Loucy (cell line): ENCODE results near the gene GRM5.

Experiments used
- H2AFZ ChIP-seq: fragments of 200-600 bp; sonication (generic); 2 replicates; pipeline ENCODE4 v1.6.0; 2016; ENCODE audit warnings: antibody characterized with exemption, mild to moderate bottlenecking, low read length, moderate library complexity
- H3F3A ChIP-seq: fragments of 200-600 bp; 2 replicates; pipeline ENCODE4 v1.6.0; 2016; ENCODE audit warnings: antibody characterized with exemption, low read depth, mild to moderate bottlenecking
- H3K27me3 ChIP-seq: fragments of 200-600 bp; sonication (generic); 2 replicates; pipeline ENCODE4 v1.6.1; 2014; ENCODE audit warnings: low read length, mild to moderate bottlenecking; ENCODE audit not compliant: insufficient read depth, poor library complexity, severe bottlenecking
- H3K36me3 ChIP-seq: fragments of 200-600 bp; sonication (generic); 2 replicates; pipeline ENCODE4 v1.6.1; 2016; ENCODE audit warnings: low read length; ENCODE audit not compliant: insufficient read depth
- H3K4me1 ChIP-seq: fragments of 200-600 bp; sonication (generic); 2 replicates; pipeline ENCODE4 v1.5.1; 2014; ENCODE audit warnings: low read length, mild to moderate bottlenecking; ENCODE audit not compliant: insufficient read depth, poor library complexity, severe bottlenecking
- H3K4me2 ChIP-seq: fragments of 200-600 bp; sonication (generic); 2 replicates; pipeline ENCODE4 v1.6.0; 2014; ENCODE audit warnings: antibody characterized with exemption, low read length, low read depth, mild to moderate bottlenecking; ENCODE audit not compliant: poor library complexity, severe bottlenecking
- H3K4me3 ChIP-seq: fragments of 200-600 bp; sonication (generic); 2 replicates; pipeline ENCODE4 v1.5.1; 2014; ENCODE audit warnings: low read length, mild to moderate bottlenecking, mixed read lengths; ENCODE audit not compliant: poor library complexity, severe bottlenecking
- H3K79me2 ChIP-seq: fragments of 200-600 bp; sonication (generic); 2 replicates; pipeline ENCODE4 v1.6.1; 2014; ENCODE audit warnings: low read length; ENCODE audit not compliant: insufficient read depth
- H3K9ac ChIP-seq: fragments of 200-600 bp; sonication (generic); 2 replicates; pipeline ENCODE4 v1.6.0; 2014; ENCODE audit warnings: mild to moderate bottlenecking, low read depth, low read length, moderate library complexity; ENCODE audit not compliant: poor library complexity, severe bottlenecking
- H3K9me2 ChIP-seq: fragments of 200-600 bp; sonication (generic); replicated peaks from 2 replicates; pipeline ENCODE4 v1.6.1; 2016; ENCODE audit warnings: low read depth, low read length, mixed read lengths
- H3K9me3 ChIP-seq: fragments of 200-600 bp; sonication (generic); 2 replicates; pipeline ENCODE4 v1.6.1; 2014; ENCODE audit warnings: mild to moderate bottlenecking, antibody characterized with exemption, low read length, low read depth; ENCODE audit not compliant: insufficient read depth
- H4K20me1 ChIP-seq: fragments of 200-600 bp; sonication (generic); 2 replicates; pipeline ENCODE4 v1.6.0; 2014; ENCODE audit warnings: antibody characterized with exemption, low read length, mild to moderate bottlenecking; ENCODE audit not compliant: insufficient read depth, poor library complexity, severe bottlenecking
- EZH2phosphoT487 ChIP-seq: fragments of 200-600 bp; IDR thresholded peaks from 2 replicates; pipeline ENCODE4 v1.6.1; 2018; ENCODE audit warnings: antibody characterized with exemption, mild to moderate bottlenecking, moderate library complexity, borderline replicate concordance
- TF ChIP-seq, protein P1 (sequence below): fragments of 200-600 bp; sonication (generic); conservative IDR thresholded peaks from 2 replicates; pipeline ENCODE4 v1.5.1; 2014; ENCODE audit warnings: mild to moderate bottlenecking, antibody characterized with exemption, low read length

GRM5 gene

DNA sequence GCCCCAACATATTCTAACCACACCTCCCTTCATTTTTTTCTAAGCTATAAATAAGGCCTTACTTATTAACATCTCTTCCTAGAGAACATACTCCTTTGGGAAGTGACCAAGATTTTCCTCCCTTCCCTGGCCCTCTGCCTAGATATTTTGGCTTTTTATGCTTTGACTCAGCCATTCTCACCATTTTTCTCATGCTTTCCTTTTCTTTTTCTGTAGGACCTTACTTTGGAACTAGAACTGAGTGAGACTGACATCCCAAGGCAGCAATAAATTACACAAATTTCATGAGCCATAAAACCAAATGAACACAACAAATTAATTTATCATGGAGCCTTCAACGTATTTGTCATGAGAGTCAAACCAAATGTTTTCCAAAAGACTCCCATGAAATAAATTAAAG, 585.6 kb downstream of the GRM5 start:
- H3K4me3 ChIP-seq: no peak overlapping the region
- no peaks in the 10 kb centered on the region for H3F3A ChIP-seq
- no peaks in the 10 kb centered on the region for H4K20me1 ChIP-seq
- H3K36me3 ChIP-seq: no peaks in the 10 kb centered on the region
- H3K9me2 ChIP-seq: no peaks in the 10 kb centered on the region
- H3K9ac ChIP-seq: no peak overlapping the region
- H2AFZ ChIP-seq: no peak overlapping the region
- H3K9me3 ChIP-seq: no peaks in the 10 kb centered on the region
- TF ChIP-seq EZH2phosphoT487: no peak
- TF ChIP-seq, protein P1, sequence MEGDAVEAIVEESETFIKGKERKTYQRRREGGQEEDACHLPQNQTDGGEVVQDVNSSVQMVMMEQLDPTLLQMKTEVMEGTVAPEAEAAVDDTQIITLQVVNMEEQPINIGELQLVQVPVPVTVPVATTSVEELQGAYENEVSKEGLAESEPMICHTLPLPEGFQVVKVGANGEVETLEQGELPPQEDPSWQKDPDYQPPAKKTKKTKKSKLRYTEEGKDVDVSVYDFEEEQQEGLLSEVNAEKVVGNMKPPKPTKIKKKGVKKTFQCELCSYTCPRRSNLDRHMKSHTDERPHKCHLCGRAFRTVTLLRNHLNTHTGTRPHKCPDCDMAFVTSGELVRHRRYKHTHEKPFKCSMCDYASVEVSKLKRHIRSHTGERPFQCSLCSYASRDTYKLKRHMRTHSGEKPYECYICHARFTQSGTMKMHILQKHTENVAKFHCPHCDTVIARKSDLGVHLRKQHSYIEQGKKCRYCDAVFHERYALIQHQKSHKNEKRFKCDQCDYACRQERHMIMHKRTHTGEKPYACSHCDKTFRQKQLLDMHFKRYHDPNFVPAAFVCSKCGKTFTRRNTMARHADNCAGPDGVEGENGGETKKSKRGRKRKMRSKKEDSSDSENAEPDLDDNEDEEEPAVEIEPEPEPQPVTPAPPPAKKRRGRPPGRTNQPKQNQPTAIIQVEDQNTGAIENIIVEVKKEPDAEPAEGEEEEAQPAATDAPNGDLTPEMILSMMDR: no peak
- H3K27me3 ChIP-seq: no peaks in the 10 kb centered on the region
- no peak overlapping the region for H3K4me2 ChIP-seq
- no peaks in the 10 kb centered on the region for H3K79me2 ChIP-seq
- H3K4me1 ChIP-seq: peaks cover 8% of the 10 kb centered on the region

- peak overlapping the region; percentile 62 for H2AFZ ChIP-seq
- no peak overlapping the region for H3K4me3 ChIP-seq
Observed at GRCh38 chr11:88478136-88478815, 587.5 kb downstream of the GRM5 start.

DNA sequence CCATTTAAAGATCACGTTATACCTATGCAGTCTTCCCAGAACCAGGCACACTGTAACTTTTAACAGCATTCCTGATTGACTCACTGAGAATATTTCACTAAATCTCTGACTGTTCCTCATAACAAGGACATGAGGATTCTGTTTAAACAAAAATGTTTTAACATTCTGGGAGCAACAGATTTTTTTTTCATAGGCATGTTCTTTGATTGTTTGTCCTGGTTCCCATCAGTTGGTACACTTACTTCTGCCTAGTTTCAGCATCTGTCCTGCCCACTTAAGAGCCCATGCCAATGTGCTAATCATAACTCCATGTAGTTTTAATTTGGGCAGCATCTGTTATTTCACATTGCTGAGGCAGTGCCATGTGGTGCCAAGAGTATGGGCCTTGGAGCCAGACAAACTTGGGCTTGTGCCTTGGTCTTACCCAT, 589.8 kb downstream of the GRM5 start:
- H3F3A ChIP-seq: no peaks in the 10 kb centered on the region
- H3K27me3 ChIP-seq: no peaks in the 10 kb centered on the region
- no peak overlapping the region for H3K4me2 ChIP-seq
- H3K9me3 ChIP-seq: no peaks in the 10 kb centered on the region
- peaks cover 8% of the 10 kb centered on the region for H3K4me1 ChIP-seq
- no peak overlapping the region for H2AFZ ChIP-seq
- H3K9me2 ChIP-seq: no peaks in the 10 kb centered on the region
- H3K79me2 ChIP-seq: no peaks in the 10 kb centered on the region
- no peak overlapping the region for H3K4me3 ChIP-seq
- no peaks in the 10 kb centered on the region for H3K36me3 ChIP-seq
- no peak for TF ChIP-seq EZH2phosphoT487
- TF ChIP-seq, protein P1: no peak
- no peak overlapping the region for H3K9ac ChIP-seq
- H4K20me1 ChIP-seq: no peaks in the 10 kb centered on the region

More at GRCh38 chr11:88478136-88478815, 587.5 kb downstream of the GRM5 start:
- Histone ChIP-seq H3K36me3 (no peaks in the 10 kb centered on the region), H3K9me2 (no peaks in the 10 kb centered on the region), H3K79me2 (no peaks in the 10 kb centered on the region), H4K20me1 (no peaks in the 10 kb centered on the region), H3K9me3 (no peaks in the 10 kb centered on the region), H3K4me1 (peaks cover 8% of the 10 kb centered on the region), H3K4me2 (no peak overlapping the region), H3F3A (no peaks in the 10 kb centered on the region), H3K27me3 (no peaks in the 10 kb centered on the region), H3K9ac (no peak overlapping the region)
- no peak for TF ChIP-seq EZH2phosphoT487
- TF ChIP-seq, protein P1: no peak
